HG02840 (cell line): Measurements from ENCODE around the gene MYO1E.
"Not testable (repeated sequence)": the region's sequence is repeated elsewhere in the genome, so short reads cannot be mapped to it uniquely, and the experiment has no call there.

Experiments used
- ATAC-seq: cut with Tn5 transposase; IDR thresholded peaks from one replicate; pipeline ENCODE4 v1.9.1; 2021; ENCODE audit warnings: mild to moderate bottlenecking, moderate library complexity, moderate number of reproducible peaks; ENCODE audit not compliant: unreplicated experiment, low FRiP score

Gene MYO1E

GRCh38 chr15:59176653-59177316 lies 195.9 kb downstream of the MYO1E start:
- no peak for ATAC-seq

- ATAC-seq, result no peak
Observed at GRCh38 chr15:59174835-59175831, 197.5 kb downstream of the MYO1E start.

GRCh38 chr15:59174151-59174834 lies 198.4 kb downstream of the MYO1E start:
- no peak for ATAC-seq

GRCh38 chr15:59173194-59173593 lies 199.5 kb downstream of the MYO1E start:
- ATAC-seq, result no peak

GRCh38 chr15:59172289-59172901 lies 200.3 kb downstream of the MYO1E start:
- no peak for ATAC-seq

- ATAC-seq, result no peak
Observed at GRCh38 chr15:59171067-59171397, 201.6 kb downstream of the MYO1E start.

- ATAC-seq, result no peak
Observed at GRCh38 chr15:59170295-59171066, 202.2 kb downstream of the MYO1E start.

- no peak for ATAC-seq
Observed at GRCh38 chr15:59169251-59169708, 203.4 kb downstream of the MYO1E start.

- ATAC-seq, result no peak
Observed at GRCh38 chr15:59168536-59168935, 204.1 kb downstream of the MYO1E start.

GRCh38 chr15:59166601-59167265 lies 205.9 kb downstream of the MYO1E start:
- no peak for ATAC-seq

GRCh38 chr15:59166166-59166565 lies 206.5 kb downstream of the MYO1E start:
- no peak for ATAC-seq

- ATAC-seq, result no peak
Observed at GRCh38 chr15:59165726-59166125, 206.9 kb downstream of the MYO1E start.

GRCh38 chr15:59162080-59162479 lies 210.6 kb downstream of the MYO1E start:
- ATAC-seq, result not testable (repeated sequence)

GRCh38 chr15:59160880-59161593 lies 211.6 kb downstream of the MYO1E start:
- ATAC-seq, result no peak

GRCh38 chr15:59159210-59159609 lies 213.5 kb downstream of the MYO1E start:
- no peak for ATAC-seq

GRCh38 chr15:59158701-59159034 lies 214.0 kb downstream of the MYO1E start:
- ATAC-seq, result no peak

GRCh38 chr15:59157840-59158700 lies 214.6 kb downstream of the MYO1E start:
- ATAC-seq, result no peak

GRCh38 chr15:59157396-59157795 lies 215.3 kb downstream of the MYO1E start:
- ATAC-seq, result no peak
